Measurements from ENCODE around the gene LRTM1. TPM values are rescaled to one million over a fixed set of nuclear protein-coding genes. Genes with fewer than 3 reads are reported as not detected.

LRTM1 gene
- polyA plus RNA-seq, 3 donors: not detected

GRCh38 chr3:54905261-54905888 is 22.5 kb downstream of the LRTM1 start:
- Mint-ChIP-seq H3K4me1 (no peaks in the 10 kb centered on the region), H3K27ac (no peak overlapping the region), H3K9me3 (peaks cover 0 to 4% (median 0%) of the 10 kb centered on the region in 7 donors), H3K27me3 (ENCODE audit: low read depth in 3 of 3) (peaks cover 0 to 9% (median 0%) of the 10 kb centered on the region in 3 donors), H3K36me3 (no peaks in the 10 kb centered on the region), H3K4me3 (no peak overlapping the region)
- DNase-seq: no peak
- H3K4me2 ChIP-seq (replicated peaks; ENCODE audit: extremely low read depth, low read length, poor library complexity, severe bottlenecking): no peak overlapping the region
- H3K9ac ChIP-seq (ENCODE audit: insufficient read depth, low read length, poor library complexity, severe bottlenecking): no peak overlapping the region
- H2AFZ ChIP-seq (ENCODE audit: insufficient read depth, low read depth, low read length, poor library complexity, severe bottlenecking): no peak overlapping the region
- H3K36me3 ChIP-seq (replicated peaks in 1 of 2; ENCODE audit: control insufficient read depth in 1 of 2, insufficient read depth in 2 of 2, low read length in 2 of 2): no peaks in the 10 kb centered on the region
- H4K20me1 ChIP-seq (ENCODE audit: insufficient read depth, low read length): no peaks in the 10 kb centered on the region
- H3K9me3 ChIP-seq (replicated peaks in 1 of 2; ENCODE audit: control insufficient read depth in 1 of 2, insufficient read depth in 1 of 2, low read length in 2 of 2): no peaks in the 10 kb centered on the region
- TF ChIP-seq, protein P1, sequence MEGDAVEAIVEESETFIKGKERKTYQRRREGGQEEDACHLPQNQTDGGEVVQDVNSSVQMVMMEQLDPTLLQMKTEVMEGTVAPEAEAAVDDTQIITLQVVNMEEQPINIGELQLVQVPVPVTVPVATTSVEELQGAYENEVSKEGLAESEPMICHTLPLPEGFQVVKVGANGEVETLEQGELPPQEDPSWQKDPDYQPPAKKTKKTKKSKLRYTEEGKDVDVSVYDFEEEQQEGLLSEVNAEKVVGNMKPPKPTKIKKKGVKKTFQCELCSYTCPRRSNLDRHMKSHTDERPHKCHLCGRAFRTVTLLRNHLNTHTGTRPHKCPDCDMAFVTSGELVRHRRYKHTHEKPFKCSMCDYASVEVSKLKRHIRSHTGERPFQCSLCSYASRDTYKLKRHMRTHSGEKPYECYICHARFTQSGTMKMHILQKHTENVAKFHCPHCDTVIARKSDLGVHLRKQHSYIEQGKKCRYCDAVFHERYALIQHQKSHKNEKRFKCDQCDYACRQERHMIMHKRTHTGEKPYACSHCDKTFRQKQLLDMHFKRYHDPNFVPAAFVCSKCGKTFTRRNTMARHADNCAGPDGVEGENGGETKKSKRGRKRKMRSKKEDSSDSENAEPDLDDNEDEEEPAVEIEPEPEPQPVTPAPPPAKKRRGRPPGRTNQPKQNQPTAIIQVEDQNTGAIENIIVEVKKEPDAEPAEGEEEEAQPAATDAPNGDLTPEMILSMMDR (IDR thresholded peaks at IDR 0.05): no peak
- intact Hi-C loops (cut with micrococcal nuclease): no loop called here
- no CpG with 5 or more reads among the region's 2 CpGs for WGBS (ENCODE audit: insufficient coverage)
- no peaks in the 10 kb centered on the region for H3K4me1 ChIP-seq (ENCODE audit: control insufficient read depth in 1 of 2, insufficient read depth in 2 of 2, low read length in 2 of 2)
- no peaks in the 10 kb centered on the region for H3K27me3 ChIP-seq (ENCODE audit: control insufficient read depth in 2 of 2, insufficient read depth in 2 of 2, low read length in 2 of 2)
- no peak overlapping the region for H3K27ac ChIP-seq (ENCODE audit: low read depth in 1 of 2, low read length in 2 of 2)
- H3K79me2 ChIP-seq (ENCODE audit: insufficient read depth, low read length): no peaks in the 10 kb centered on the region
- no peak overlapping the region for H3K4me3 ChIP-seq (replicated peaks in 1 of 3; ENCODE audit: low read depth in 2 of 3, low read length in 3 of 3)

- WGBS (ENCODE audit: insufficient coverage): 90% methylated on average over 2 of the region's 4 CpGs
- TF ChIP-seq, protein P1 (IDR thresholded peaks at IDR 0.05): no peak
- no peak for DNase-seq
These were observed 25.8 kb downstream of the LRTM1 start for GRCh38 chr3:54901906-54902685.

More at GRCh38 chr3:54901906-54902685, 25.8 kb downstream of the LRTM1 start:
- Histone ChIP-seq H2AFZ (ENCODE audit: insufficient read depth, low read depth, low read length, poor library complexity, severe bottlenecking) (no peak overlapping the region), H3K9me3 (replicated peaks in 1 of 2; ENCODE audit: control insufficient read depth in 1 of 2, insufficient read depth in 1 of 2, low read length in 2 of 2) (no peaks in the 10 kb centered on the region), H3K4me3 (replicated peaks in 1 of 3; ENCODE audit: low read depth in 2 of 3, low read length in 3 of 3) (no peak overlapping the region), H3K79me2 (ENCODE audit: insufficient read depth, low read length) (no peaks in the 10 kb centered on the region), H3K27me3 (ENCODE audit: control insufficient read depth in 2 of 2, insufficient read depth in 2 of 2, low read length in 2 of 2) (no peaks in the 10 kb centered on the region), H4K20me1 (ENCODE audit: insufficient read depth, low read length) (no peaks in the 10 kb centered on the region), H3K9ac (ENCODE audit: insufficient read depth, low read length, poor library complexity, severe bottlenecking) (no peak overlapping the region), H3K4me2 (replicated peaks; ENCODE audit: extremely low read depth, low read length, poor library complexity, severe bottlenecking) (no peak overlapping the region), H3K4me1 (ENCODE audit: control insufficient read depth in 1 of 2, insufficient read depth in 2 of 2, low read length in 2 of 2) (no peaks in the 10 kb centered on the region), H3K36me3 (replicated peaks in 1 of 2; ENCODE audit: control insufficient read depth in 1 of 2, insufficient read depth in 2 of 2, low read length in 2 of 2) (no peaks in the 10 kb centered on the region), H3K27ac (ENCODE audit: low read depth in 1 of 2, low read length in 2 of 2) (no peak overlapping the region)
- Mint-ChIP-seq H3K27ac (no peak overlapping the region), H3K27me3 (ENCODE audit: low read depth in 3 of 3) (peaks cover 0 to 9% (median 4%) of the 10 kb centered on the region in 3 donors), H3K4me1 (no peaks in the 10 kb centered on the region), H3K9me3 (peaks cover 0 to 4% (median 0%) of the 10 kb centered on the region in 7 donors), H3K4me3 (no peak overlapping the region), H3K36me3 (no peaks in the 10 kb centered on the region)
- intact Hi-C loops (cut with micrococcal nuclease): no loop called here

Measured in CD14-positive monocyte (primary cell).